PFSK-1 (cell line): ENCODE data around the gene ZNF318.

Experiments used
- POLR2AphosphoS5 ChIP-seq: IDR thresholded peaks from 2 replicates; pipeline ENCODE4 v1.6.1; 2012; ENCODE audit warnings: low read depth, mild to moderate bottlenecking, control low read depth, low read length, moderate library complexity
- REST ChIP-seq, 2 experiments: IDR thresholded peaks; 2 replicates each; pipeline versions ENCODE4 v1.6.1 to v1.8.0; 2011 to 2012; ENCODE audit warnings: low read depth in 2 of 2, low read length in 2 of 2, control low read depth in 1 of 2, inconsistent platforms in 1 of 2, mild to moderate bottlenecking in 1 of 2, moderate library complexity in 1 of 2; ENCODE audit not compliant: insufficient read depth in 1 of 2
- SIN3A ChIP-seq: IDR thresholded peaks from 2 replicates; pipeline ENCODE4 v1.6.1; 2012; ENCODE audit warnings: mild to moderate bottlenecking, low read length, moderate library complexity, borderline replicate concordance; ENCODE audit not compliant: insufficient read depth
- TAF1 ChIP-seq: IDR thresholded peaks from 2 replicates; pipeline ENCODE4 v1.6.1; 2012; ENCODE audit warnings: low read length, control low read depth, borderline replicate concordance; ENCODE audit not compliant: insufficient read depth

- TF ChIP-seq POLR2AphosphoS5 = no peak
- TF ChIP-seq REST (IDR thresholded peaks at IDR 0.05; ENCODE audit: insufficient read depth in 1 of 2, low read depth in 2 of 2, low read length in 2 of 2) = no peak
- TF ChIP-seq SIN3A = no peak
- TF ChIP-seq TAF1 = no peak
These were observed 59.3 kb downstream of the ZNF318 start for GRCh38 chr6:43310134-43310533.
